GM18508 (cell line): ENCODE measurements around the gene RPL7A.
A peak's percentile ranks its signal among the peaks of the same experiment; 100 is the strongest.
"Not testable (repeated sequence)": the region's sequence is repeated elsewhere in the genome, so short reads cannot be mapped to it uniquely, and the experiment has no call there.

Experiments used
- ATAC-seq: cut with Tn5 transposase; IDR thresholded peaks from one replicate; pipeline ENCODE4 v1.9.1; 2021; ENCODE audit warnings: moderate number of reproducible peaks; ENCODE audit not compliant: insufficient read depth, unreplicated experiment

RPL7A gene

GRCh38 chr9:133347985-133348717 is at the start of gene RPL7A, which contains the start of gene MED22:
TSS of gene RPL7A (plus strand) at chr9:133348218. CDS start at chr9:133348244, 26 bp downstream.
TSS of gene MED22 (minus strand) at chr9:133348131. CDS start at chr9:133346662, 1,469 bp downstream.
- peak; percentile 70 for ATAC-seq

- ATAC-seq = not testable (repeated sequence)
Measured at GRCh38 chr9:133299996-133300395, 48.0 kb upstream of the RPL7A start.

- ATAC-seq = no peak
Measured at GRCh38 chr9:133301253-133302230, 46.5 kb upstream of the RPL7A start.

GRCh38 chr9:133303266-133304157 is 44.5 kb upstream of the RPL7A start:
- ATAC-seq = no peak

GRCh38 chr9:133304158-133304470 is 43.9 kb upstream of the RPL7A start:
- ATAC-seq = no peak

GRCh38 chr9:133304477-133305377 is 43.3 kb upstream of the RPL7A start:
- ATAC-seq = no peak

GRCh38 chr9:133305731-133306130 is 42.3 kb upstream of the RPL7A start:
- no peak for ATAC-seq

GRCh38 chr9:133306242-133307204 is 41.5 kb upstream of the RPL7A start:
- ATAC-seq = no peak

- no peak for ATAC-seq
Measured at GRCh38 chr9:133307301-133307700, 40.7 kb upstream of the RPL7A start.

- ATAC-seq = no peak
Measured at GRCh38 chr9:133309608-133310007, 38.4 kb upstream of the RPL7A start.

- no peak for ATAC-seq
Measured at GRCh38 chr9:133315997-133316396, 32.0 kb upstream of the RPL7A start.

GRCh38 chr9:133317551-133317950 is 30.5 kb upstream of the RPL7A start:
- not testable (repeated sequence) for ATAC-seq

- no peak for ATAC-seq
Measured at GRCh38 chr9:133320421-133320881, 27.6 kb upstream of the RPL7A start.

GRCh38 chr9:133321411-133321935 is 26.5 kb upstream of the RPL7A start:
- no peak for ATAC-seq

- ATAC-seq = no peak
Measured at GRCh38 chr9:133322701-133323100, 25.3 kb upstream of the RPL7A start.

GRCh38 chr9:133323211-133323610 is 24.8 kb upstream of the RPL7A start:
- ATAC-seq = no peak

GRCh38 chr9:133323991-133324703 is 23.9 kb upstream of the RPL7A start:
- ATAC-seq = no peak
